Lung (tissue), 12 donors: ENCODE measurements around the gene FHOD3. TPM values are rescaled to one million over a fixed set of nuclear protein-coding genes. Genes with fewer than 3 reads are reported as not detected.
"Not testable (repeated sequence)": the region's sequence is repeated elsewhere in the genome, so short reads cannot be mapped to it uniquely, and the experiment has no call there.

Experiments used
- ATAC-seq: fragments of 200-7000 bp; cut with Tn5 transposase; one replicate; pipeline ENCODE4 v1.9.1; 2020; ENCODE audit warnings: moderate number of reproducible peaks; ENCODE audit not compliant: insufficient read depth, low FRiP score
- DNase-seq, 3 donors: peaks; one replicate each; pipeline ENCODE4 v3.0.0-alpha.2; 2013 to 2017
- H3K27ac ChIP-seq, 2 donors: one replicate each; pipeline ENCODE4 v1.5.1; 2013; ENCODE audit warnings: mild to moderate bottlenecking in 2 of 2, moderate library complexity in 2 of 2, control low read depth in 1 of 2, inconsistent platforms in 1 of 2, low read depth in 1 of 2, low read length in 1 of 2
- H3K27me3 ChIP-seq, 3 donors: one replicate each; pipeline ENCODE4 v1.5.1; 2013; ENCODE audit warnings: low read length in 2 of 3; ENCODE audit not compliant: control insufficient read depth in 3 of 3, insufficient read depth in 3 of 3
- H3K36me3 ChIP-seq, 4 donors: one replicate each; pipeline ENCODE4 v1.5.1; 2013; ENCODE audit warnings: low read length in 4 of 4, mild to moderate bottlenecking in 1 of 4, moderate library complexity in 1 of 4; ENCODE audit not compliant: control insufficient read depth in 4 of 4, insufficient read depth in 4 of 4
- H3K4me1 ChIP-seq, 5 donors: one replicate each; pipeline ENCODE4 v1.5.1; 2013; ENCODE audit warnings: low read length in 5 of 5, mild to moderate bottlenecking in 2 of 5, moderate library complexity in 1 of 5; ENCODE audit not compliant: control insufficient read depth in 5 of 5, insufficient read depth in 5 of 5
- H3K4me3 ChIP-seq: one replicate; pipeline ENCODE4 v1.5.1; 2013; ENCODE audit warnings: mild to moderate bottlenecking, control low read depth, moderate library complexity
- H3K9ac ChIP-seq, 2 donors: one replicate each; pipeline ENCODE4 v1.5.1; 2013; ENCODE audit warnings: low read length in 2 of 2, control low read depth in 1 of 2; ENCODE audit not compliant: insufficient read depth in 1 of 2
- H3K9me3 ChIP-seq, 4 donors: one replicate each; pipeline ENCODE4 v1.5.1; 2013; ENCODE audit warnings: low read length in 3 of 4, mild to moderate bottlenecking in 1 of 4, moderate library complexity in 1 of 4; ENCODE audit not compliant: control insufficient read depth in 4 of 4, insufficient read depth in 3 of 4
- WGBS, 2 donors: extraction: QIAGEN DNeasy Blood & Tissue Kit; methylation state at CpG; one replicate each; pipeline ENCODE4 v1.1.7; 2013; 5-methylcytosine and 5-hydroxymethylcytosine counted together
- polyA plus RNA-seq, 2 donors: library from polyadenylated mRNA; stranded (reverse); fragments of 200-250 nt; gene quantifications; one replicate each; pipeline ENCODE4 v1.2.1, GENCODE V29; 2013
- total RNA-seq, 2 donors: library from RNA; depleted of rRNA in 1 of 2; stranded (reverse); fragments of >200 nt in 1 of 2; gene quantifications; one replicate each; pipeline ENCODE4 v1.2.1, GENCODE V29; 2014 to 2021
- TF ChIP-seq, protein P1 (sequence below): IDR thresholded peaks from 2 replicates; pipeline ENCODE4 v1.5.1; 2012; ENCODE audit warnings: mild to moderate bottlenecking; ENCODE audit errors: control extremely low read depth, extremely low read depth
- donor health status: control.
- donor health status: control.
- donor health status: Bipolar disorder and iron deficiency.
- donor health status: healthy.
- donor health status: DM: yes; HTN: yes; CAD: no.

The FHOD3 gene
- total and polyA plus RNA-seq, 4 donors: 1.0 to 7.4 (median 2.9) TPM

DNA sequence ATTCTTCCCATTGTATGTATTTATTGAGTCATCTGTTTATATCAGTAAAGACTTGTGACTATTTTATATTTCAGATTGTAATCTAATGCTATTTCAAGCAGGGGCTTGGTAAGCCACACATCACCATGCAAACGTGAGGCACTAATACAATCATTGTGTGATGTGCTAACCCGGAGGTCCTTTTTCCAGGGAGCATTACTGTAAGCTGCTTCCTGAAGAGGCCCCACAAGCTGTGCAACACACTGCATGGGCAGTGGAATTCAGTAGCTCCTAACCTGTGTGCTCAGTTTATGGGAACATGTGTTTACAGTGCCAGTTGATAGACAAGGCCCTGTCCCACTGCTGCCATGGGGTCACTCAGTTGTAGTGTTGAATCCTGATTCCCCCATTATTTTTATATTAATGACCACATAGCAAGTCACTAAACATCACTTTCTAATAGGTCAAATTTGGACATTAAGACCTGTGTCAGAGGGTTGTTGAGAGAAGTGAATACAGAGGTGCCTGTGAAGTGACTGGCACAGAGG is 162.9 kb downstream of the FHOD3 start:
- Histone ChIP-seq H3K27me3 (no peaks in the 10 kb centered on the region), H3K9ac (no peak overlapping the region), H3K4me1 (peaks cover 0 to 13% (median 0%) of the 10 kb centered on the region in 5 donors), H3K36me3 (no peaks in the 10 kb centered on the region), H3K9me3 (peaks cover 0 to 3% (median 0%) of the 10 kb centered on the region in 4 donors), H3K27ac (no peak overlapping the region), H3K4me3 (no peak overlapping the region)
- TF ChIP-seq, protein P1, sequence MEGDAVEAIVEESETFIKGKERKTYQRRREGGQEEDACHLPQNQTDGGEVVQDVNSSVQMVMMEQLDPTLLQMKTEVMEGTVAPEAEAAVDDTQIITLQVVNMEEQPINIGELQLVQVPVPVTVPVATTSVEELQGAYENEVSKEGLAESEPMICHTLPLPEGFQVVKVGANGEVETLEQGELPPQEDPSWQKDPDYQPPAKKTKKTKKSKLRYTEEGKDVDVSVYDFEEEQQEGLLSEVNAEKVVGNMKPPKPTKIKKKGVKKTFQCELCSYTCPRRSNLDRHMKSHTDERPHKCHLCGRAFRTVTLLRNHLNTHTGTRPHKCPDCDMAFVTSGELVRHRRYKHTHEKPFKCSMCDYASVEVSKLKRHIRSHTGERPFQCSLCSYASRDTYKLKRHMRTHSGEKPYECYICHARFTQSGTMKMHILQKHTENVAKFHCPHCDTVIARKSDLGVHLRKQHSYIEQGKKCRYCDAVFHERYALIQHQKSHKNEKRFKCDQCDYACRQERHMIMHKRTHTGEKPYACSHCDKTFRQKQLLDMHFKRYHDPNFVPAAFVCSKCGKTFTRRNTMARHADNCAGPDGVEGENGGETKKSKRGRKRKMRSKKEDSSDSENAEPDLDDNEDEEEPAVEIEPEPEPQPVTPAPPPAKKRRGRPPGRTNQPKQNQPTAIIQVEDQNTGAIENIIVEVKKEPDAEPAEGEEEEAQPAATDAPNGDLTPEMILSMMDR: no peak
- WGBS, 2 donors: 71 to 82% methylated on average over 2 of the region's 2 CpGs
- ATAC-seq (no peak), DNase-seq (no peak)

DNA sequence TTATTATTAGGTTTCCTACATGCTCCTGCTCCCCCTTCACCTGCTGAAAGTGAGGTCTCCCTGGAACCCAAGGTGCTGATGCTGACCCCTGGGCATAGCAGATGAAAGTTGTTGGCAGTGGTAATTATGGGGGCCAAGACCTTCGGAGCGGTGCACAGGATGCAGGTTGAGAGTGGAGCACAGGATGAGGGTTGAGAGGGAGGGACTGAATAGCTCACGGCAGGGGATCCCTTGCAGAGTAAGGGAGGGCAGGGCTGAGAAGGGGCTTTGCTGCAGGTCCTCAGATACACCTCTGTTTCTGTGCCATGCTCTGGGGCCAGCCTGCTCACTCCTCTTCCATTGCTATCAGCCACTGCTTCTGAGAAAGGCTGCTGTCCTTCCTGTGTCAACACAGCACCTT is 163.3 kb downstream of the FHOD3 start:
- peak overlapping the region in 1 of 2 donors; percentile 57 for H3K27ac ChIP-seq
- H3K36me3 ChIP-seq: no peaks in the 10 kb centered on the region
- peaks cover 0 to 1% (median 0%) of the 10 kb centered on the region in 4 donors for H3K9me3 ChIP-seq
- TF ChIP-seq, protein P1: no peak
- WGBS, 2 donors: 64 to 69% methylated on average over 3 of the region's 3 CpGs
- no peaks in the 10 kb centered on the region for H3K27me3 ChIP-seq
- DNase-seq (no peak), ATAC-seq (no peak)
- no peak overlapping the region for H3K9ac ChIP-seq
- peaks cover 0 to 12% (median 0%) of the 10 kb centered on the region in 5 donors for H3K4me1 ChIP-seq
- H3K4me3 ChIP-seq: no peak overlapping the region

DNA sequence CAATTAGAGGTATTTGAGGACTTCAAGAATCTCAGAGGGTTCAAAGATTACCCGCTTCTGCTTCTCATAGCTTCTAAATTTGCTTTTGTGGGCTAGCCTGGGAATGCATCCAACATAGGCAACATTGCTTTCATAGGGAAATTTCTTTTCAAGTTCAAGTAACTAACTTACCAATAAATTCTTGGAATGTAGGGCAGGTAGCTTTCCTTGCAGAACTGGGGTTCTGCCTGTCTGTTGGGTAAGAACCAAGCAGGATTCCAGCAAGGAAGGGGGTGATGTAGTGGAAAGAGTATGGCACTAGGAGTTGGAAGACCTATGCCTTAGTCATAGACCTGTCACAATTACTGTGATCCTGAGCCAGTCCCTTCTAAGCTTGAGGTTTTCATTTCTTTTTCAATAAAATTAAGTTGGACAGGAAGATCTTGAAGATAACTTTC is 164.1 kb downstream of the FHOD3 start:
- DNase-seq (no peak), ATAC-seq (no peak)
- Histone ChIP-seq H3K36me3 (no peaks in the 10 kb centered on the region), H3K4me3 (no peak overlapping the region), H3K9ac (no peak overlapping the region), H3K4me1 (peaks cover 0 to 14% (median 0%) of the 10 kb centered on the region in 5 donors), H3K27ac (peak overlapping the region in 1 of 2 donors; percentile 57), H3K9me3 (no peaks in the 10 kb centered on the region), H3K27me3 (no peaks in the 10 kb centered on the region)
- 87 to 90% methylated on average over 1 of the region's 1 CpG for WGBS, 2 donors
- TF ChIP-seq, protein P1: no peak

DNA sequence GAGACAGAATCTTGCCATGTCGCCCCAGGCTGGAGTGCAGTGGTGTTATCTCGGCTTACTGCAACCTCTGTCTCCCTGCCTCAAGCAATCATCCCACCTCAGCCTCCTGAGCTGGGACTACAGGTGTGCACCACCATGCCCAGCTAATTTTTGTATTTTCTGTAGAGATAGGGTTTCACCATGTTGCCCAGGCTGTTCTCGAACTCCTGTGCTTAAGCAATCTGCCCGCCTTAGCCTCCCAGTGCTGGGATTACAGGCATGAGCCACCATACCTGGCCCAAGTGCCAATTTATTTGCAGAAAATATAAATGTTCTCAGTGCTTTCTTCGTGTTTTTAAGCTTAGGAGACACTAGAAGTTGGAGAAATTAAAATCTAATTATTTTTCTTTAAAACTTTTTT is 166.0 kb downstream of the FHOD3 start:
- H3K27ac ChIP-seq, H3K9me3 ChIP-seq, H3K9ac ChIP-seq, H3K4me3 ChIP-seq, H3K36me3 ChIP-seq, ATAC-seq, H3K4me1 ChIP-seq, H3K27me3 ChIP-seq: not testable (repeated sequence)
- WGBS, 2 donors: 93 to 95% methylated on average over 5 of the region's 5 CpGs
- DNase-seq: peak in 1 of 3 donors; percentile 6
